Endothelial cell (in vitro differentiated cells): ENCODE measurements around the gene HIVEP1. TPM values are rescaled to one million over a fixed set of nuclear protein-coding genes. Genes with fewer than 3 reads are reported as not detected.

Experiments used
- DNase-seq: peaks from one replicate; pipeline ENCODE4 v3.0.0; 2021; ENCODE audit warnings: low spot score
- H3K27ac Mint-ChIP-seq: one replicate; pipeline ENCODE4 v1.8.0; 2021; ENCODE audit warnings: mixed read lengths, inconsistent platforms; ENCODE audit not compliant: unreplicated experiment
- H3K27me3 Mint-ChIP-seq: one replicate; pipeline ENCODE4 v1.8.0; 2021; ENCODE audit warnings: mild to moderate bottlenecking, moderate library complexity, mixed read lengths, inconsistent platforms; ENCODE audit not compliant: unreplicated experiment
- H3K36me3 Mint-ChIP-seq: one replicate; pipeline ENCODE4 v1.8.0; 2021; ENCODE audit warnings: mild to moderate bottlenecking, low read depth, mixed read lengths, inconsistent platforms; ENCODE audit not compliant: unreplicated experiment
- H3K4me1 Mint-ChIP-seq: one replicate; pipeline ENCODE4 v1.8.0; 2021; ENCODE audit warnings: mild to moderate bottlenecking, mixed read lengths, inconsistent platforms; ENCODE audit not compliant: unreplicated experiment
- H3K4me3 Mint-ChIP-seq: one replicate; pipeline ENCODE4 v1.8.0; 2021; ENCODE audit warnings: mild to moderate bottlenecking, mixed read lengths, inconsistent platforms; ENCODE audit not compliant: unreplicated experiment
- H3K9me3 Mint-ChIP-seq: one replicate; pipeline ENCODE4 v1.8.0; 2021; ENCODE audit warnings: mixed read lengths, inconsistent platforms; ENCODE audit not compliant: unreplicated experiment
- CTCF ChIP-seq: fragments of 200-600 bp; sonication (generic); IDR thresholded peaks from one replicate; pipeline ENCODE4 v1.5.0; 2021; ENCODE audit warnings: antibody characterized with exemption; ENCODE audit not compliant: unreplicated experiment
- total RNA-seq: library from RNA; stranded (reverse); fragmentation: NEBNext Ultra II Directional; extraction: Animal tissue kit (Norgen Biotek cat#: 25700); gene quantifications from one replicate; pipeline ENCODE4 v1.2.1, GENCODE V29; 2021; ENCODE audit not compliant: unreplicated experiment

HIVEP1 gene
- total RNA-seq, 1 donor from 2014 or later = 19.0 TPM

GRCh38 chr6:12062605-12063004 lies 50.5 kb downstream of the HIVEP1 start:
- Mint-ChIP-seq H3K36me3 (no peaks in the 10 kb centered on the region), H3K27ac (no peak overlapping the region), H3K4me1 (peaks cover 9% of the 10 kb centered on the region), H3K27me3 (peaks cover 1% of the 10 kb centered on the region), H3K9me3 (no peaks in the 10 kb centered on the region), H3K4me3 (no peak overlapping the region)
- no peak for TF ChIP-seq CTCF
- no peak for DNase-seq

- no peak overlapping the region for H3K27ac Mint-ChIP-seq
- H3K4me1 Mint-ChIP-seq = peaks cover 10% of the 10 kb centered on the region
- no peak overlapping the region for H3K4me3 Mint-ChIP-seq
- no peaks in the 10 kb centered on the region for H3K36me3 Mint-ChIP-seq
- TF ChIP-seq CTCF = no peak
- DNase-seq = no peak
- no peaks in the 10 kb centered on the region for H3K9me3 Mint-ChIP-seq
- peaks cover 1% of the 10 kb centered on the region for H3K27me3 Mint-ChIP-seq
Measured at GRCh38 chr6:12064131-12064530, 52.0 kb downstream of the HIVEP1 start.

GRCh38 chr6:12064538-12065071 lies 52.5 kb downstream of the HIVEP1 start:
- Mint-ChIP-seq H3K4me1 (peaks cover 12% of the 10 kb centered on the region), H3K27ac (no peak overlapping the region), H3K4me3 (no peak overlapping the region), H3K27me3 (peaks cover 1% of the 10 kb centered on the region), H3K9me3 (no peaks in the 10 kb centered on the region), H3K36me3 (no peaks in the 10 kb centered on the region)
- TF ChIP-seq CTCF = no peak
- no peak for DNase-seq

- Mint-ChIP-seq H3K27ac (no peak overlapping the region), H3K4me3 (no peak overlapping the region), H3K9me3 (no peaks in the 10 kb centered on the region), H3K36me3 (no peaks in the 10 kb centered on the region), H3K27me3 (peaks cover 1% of the 10 kb centered on the region), H3K4me1 (peaks cover 16% of the 10 kb centered on the region)
- no peak for TF ChIP-seq CTCF
- DNase-seq = no peak
Measured at GRCh38 chr6:12065321-12066140, 53.4 kb downstream of the HIVEP1 start.

- Mint-ChIP-seq H3K4me1 (peaks cover 19% of the 10 kb centered on the region), H3K9me3 (no peaks in the 10 kb centered on the region), H3K4me3 (no peak overlapping the region), H3K27ac (no peak overlapping the region), H3K36me3 (no peaks in the 10 kb centered on the region), H3K27me3 (peaks cover 1% of the 10 kb centered on the region)
- DNase-seq = no peak
- TF ChIP-seq CTCF = no peak
Measured at GRCh38 chr6:12066297-12066696, 54.2 kb downstream of the HIVEP1 start.
